AG09309 (cell line): ENCODE data around the gene SLC1A1.

Experiments used
- DNase-seq: peaks from one replicate; pipeline ENCODE4 v3.0.0-alpha.2; 2010; ENCODE audit warnings: low read depth
- H3K4me3 ChIP-seq: 2 replicates; pipeline ENCODE4 v1.5.1; 2011; ENCODE audit warnings: mild to moderate bottlenecking, low read depth, low read length, moderate library complexity; ENCODE audit not compliant: control insufficient read depth
- CTCF ChIP-seq: IDR thresholded peaks from 2 replicates; pipeline ENCODE4 v1.5.1; 2011; ENCODE audit warnings: mild to moderate bottlenecking, low read depth, low read length, inconsistent platforms; ENCODE audit not compliant: insufficient read depth, control insufficient read depth; ENCODE audit errors: missing control alignments

Gene SLC1A1

GRCh38 chr9:4590430-4591122, 100.3 kb downstream of the SLC1A1 start:
- TF ChIP-seq CTCF, result no peak
- H3K4me3 ChIP-seq, result no peak overlapping the region
- no peak for DNase-seq

GRCh38 chr9:4591123-4591500, 100.8 kb downstream of the SLC1A1 start:
- DNase-seq, result no peak
- TF ChIP-seq CTCF, result no peak
- H3K4me3 ChIP-seq, result no peak overlapping the region

GRCh38 chr9:4592295-4592694, 102.0 kb downstream of the SLC1A1 start:
- no peak for DNase-seq
- H3K4me3 ChIP-seq, result no peak overlapping the region
- TF ChIP-seq CTCF, result no peak

- no peak overlapping the region for H3K4me3 ChIP-seq
- TF ChIP-seq CTCF, result no peak
- DNase-seq, result no peak
Observed at GRCh38 chr9:4592886-4593285, 102.6 kb downstream of the SLC1A1 start.

- no peak for DNase-seq
- TF ChIP-seq CTCF, result no peak
- no peak overlapping the region for H3K4me3 ChIP-seq
Observed at GRCh38 chr9:4594545-4594944, 104.3 kb downstream of the SLC1A1 start.

GRCh38 chr9:4594994-4595393, 104.7 kb downstream of the SLC1A1 start:
- DNase-seq, result no peak
- H3K4me3 ChIP-seq, result no peak overlapping the region
- TF ChIP-seq CTCF, result no peak
